ENCODE results near the gene SLC29A4. TPM values are rescaled to one million over a fixed set of nuclear protein-coding genes. Genes with fewer than 3 reads are reported as not detected.

Gene SLC29A4
- total and polyA plus RNA-seq, 2 of the 13 experiments (the other 11 are each of a cell fraction or from before 2014, with no cell fraction given): 29.7 to 31.7 TPM

DNA sequence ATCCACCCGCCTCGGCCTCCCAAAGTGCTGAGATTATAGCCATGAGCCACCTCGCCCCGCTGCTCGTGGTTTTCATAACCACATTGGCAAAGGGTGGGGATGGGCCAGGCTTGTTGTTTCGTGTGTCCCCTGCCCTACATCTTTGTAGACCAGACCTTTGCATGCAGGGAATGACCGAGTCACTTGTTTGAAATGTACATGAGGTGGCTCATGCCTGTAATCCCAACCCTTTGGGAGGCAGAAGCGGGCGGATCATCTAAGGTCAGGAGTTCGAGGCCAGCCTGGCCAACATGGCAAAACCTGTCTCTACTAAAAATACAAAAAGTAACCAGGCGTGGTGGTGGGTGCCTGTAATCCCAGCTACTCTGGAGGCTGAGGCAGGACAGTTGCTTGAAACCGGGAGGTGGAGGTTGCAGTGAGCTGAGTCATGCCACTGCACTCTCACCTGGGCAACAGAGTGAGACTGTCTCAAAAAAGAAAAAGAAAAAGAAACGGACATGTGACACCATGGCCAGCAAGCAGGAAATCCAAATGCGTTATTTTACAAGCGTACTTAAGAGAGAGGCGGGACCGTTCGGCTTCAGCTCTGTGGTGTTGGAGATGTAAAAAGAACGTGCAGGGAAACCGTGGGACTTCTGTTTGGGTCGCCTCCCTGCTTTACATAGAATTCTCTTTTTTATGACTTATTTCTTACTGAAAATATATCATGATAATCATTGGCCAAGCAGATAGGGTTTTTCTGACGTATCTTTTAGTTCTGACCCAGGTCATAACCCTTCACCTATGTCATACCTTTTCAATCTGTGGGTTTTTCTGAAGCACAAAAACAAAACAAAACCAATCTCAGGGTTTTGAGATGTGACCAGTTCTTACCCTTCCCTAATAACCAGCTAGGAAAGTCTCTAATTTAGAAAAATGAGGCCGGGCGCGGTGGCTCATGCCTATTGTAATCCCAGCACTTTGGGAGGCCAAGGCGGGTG is 47.6 kb upstream of the SLC29A4 start:
- Histone ChIP-seq H3K27ac (ENCODE audit: extremely low read length, insufficient read depth, low read length) (no peak overlapping the region), H3K27me3 (ENCODE audit: control insufficient read depth in 1 of 2, insufficient read depth in 2 of 2, low read length in 2 of 2) (no peaks in the 10 kb centered on the region), H3K36me3 (replicated peaks in 1 of 2; ENCODE audit: control insufficient read depth in 1 of 2, insufficient read depth in 2 of 2, low read length in 2 of 2) (peaks cover 7 to 16% of the 10 kb centered on the region in 2 experiments; a peak in 4 of 5 replicates), H3K79me2 (ENCODE audit: insufficient read depth, low read length) (no peaks in the 10 kb centered on the region), H3K9ac (ENCODE audit: insufficient read depth, low read depth, low read length) (no peak overlapping the region), H3K4me1 (ENCODE audit: insufficient read depth, low read length) (peaks cover 12% of the 10 kb centered on the region), H3K9me3 (ENCODE audit: low read length) (no peaks in the 10 kb centered on the region), H4K20me1 (ENCODE audit: insufficient read depth, low read length) (no peaks in the 10 kb centered on the region), H3K4me3 (replicated peaks in 1 of 3; ENCODE audit: insufficient read depth in 1 of 3, low read depth in 2 of 3, low read length in 3 of 3) (no peak overlapping the region), H2AFZ (ENCODE audit: low read length) (no peak overlapping the region), H3K4me2 (ENCODE audit: low read depth, low read length) (no peak overlapping the region)
- ATAC-seq: no peak
- FAIRE-seq: no peak
- WGBS (ENCODE audit: low lambda C conversion rate): 75% methylated on average over 24 of the region's 26 CpGs
- POLR2A ChIA-PET: no interaction called here
- CTCF ChIA-PET (ENCODE audit: low intra/inter-chr PET ratio, low total read pairs): no interaction called here
- in situ Hi-C loops (cut with HindIII; ENCODE audit: extremely low pct_ligation_motif_present, low pct_unique_long_range_greater_than_20kb): loop anchor here (25.0 kb wide), 1 partner anchor 227 kb away; no protein-coding TSS in a partner anchor
- no TSS peak for BruUV-seq (replicated peaks)
- no peak for TF ChIP-seq ZNF17 (CRISPR knock-in tag; IDR thresholded peaks at IDR 0.05)
- TF ChIP-seq NCOR1 (IDR thresholded peaks at IDR 0.05; ENCODE audit: borderline replicate concordance, low read length): no peak
- TF ChIP-seq, protein P1, sequence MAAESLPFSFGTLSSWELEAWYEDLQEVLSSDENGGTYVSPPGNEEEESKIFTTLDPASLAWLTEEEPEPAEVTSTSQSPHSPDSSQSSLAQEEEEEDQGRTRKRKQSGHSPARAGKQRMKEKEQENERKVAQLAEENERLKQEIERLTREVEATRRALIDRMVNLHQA (CRISPR knock-in tag; IDR thresholded peaks at IDR 0.05): no peak
- no peak for TF ChIP-seq ZBTB37 (CRISPR knock-in tag; IDR thresholded peaks at IDR 0.05)
- no peak for TF ChIP-seq POLR2A (IDR thresholded peaks at IDR 0.05; ENCODE audit: insufficient read depth in 1 of 2, low read depth in 2 of 2, low read length in 2 of 2)
- no peak for TF ChIP-seq NKX3-1 (CRISPR knock-in tag; IDR thresholded peaks at IDR 0.05)
- no peak for TF ChIP-seq TBP (CRISPR knock-in tag; IDR thresholded peaks at IDR 0.05)
- no peak for TF ChIP-seq HOXA5 (CRISPR knock-in tag; IDR thresholded peaks at IDR 0.05)
- TF ChIP-seq RARA (CRISPR knock-in tag; IDR thresholded peaks at IDR 0.05): no peak
- TF ChIP-seq, protein P2, sequence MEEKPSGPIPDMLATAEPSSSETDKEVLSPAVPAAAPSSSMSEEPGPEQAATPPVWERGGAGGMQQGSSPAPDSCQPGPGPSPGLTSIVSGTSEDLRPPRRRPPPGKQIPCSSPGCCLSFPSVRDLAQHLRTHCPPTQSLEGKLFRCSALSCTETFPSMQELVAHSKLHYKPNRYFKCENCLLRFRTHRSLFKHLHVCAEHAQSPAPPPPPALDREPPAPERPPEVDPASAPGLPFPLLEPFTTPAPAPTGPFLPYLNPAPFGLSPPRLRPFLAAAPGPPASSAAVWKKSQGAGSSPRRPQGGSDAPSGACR (CRISPR knock-in tag; IDR thresholded peaks at IDR 0.05): no peak
- TF ChIP-seq ZBTB7B (CRISPR knock-in tag; IDR thresholded peaks at IDR 0.05): no peak
- no peak for TF ChIP-seq HNRNPH1 (optimal IDR thresholded peaks at IDR 0.05; ENCODE audit: low read depth, low read length)
- TF ChIP-seq RFX1 (IDR thresholded peaks at IDR 0.05): no peak
- no peak for TF ChIP-seq SP4 (CRISPR knock-in tag; IDR thresholded peaks at IDR 0.05)
- no peak for TF ChIP-seq TOE1 (CRISPR knock-in tag; IDR thresholded peaks at IDR 0.05)
- no peak for TF ChIP-seq DRAP1 (CRISPR knock-in tag; IDR thresholded peaks at IDR 0.05)
- no peak for TF ChIP-seq RXRB (CRISPR knock-in tag; IDR thresholded peaks at IDR 0.05; ENCODE audit: borderline replicate concordance)
- no peak for TF ChIP-seq FOSL1 (CRISPR knock-in tag; IDR thresholded peaks at IDR 0.05; ENCODE audit: borderline replicate concordance)
- intact Hi-C loops (cut with micrococcal nuclease; ENCODE audit: unreplicated experiment): no loop called here
- DNase-seq (ENCODE audit: low spot score): no peak
